Fibroblast of gingiva (primary cell): ENCODE data around the gene GNB1L.

ENCODE experiments used
- DNase-seq: peaks from one replicate; pipeline ENCODE4 v3.0.0-alpha.2; 2011; ENCODE audit warnings: low read depth

GNB1L gene, protein sequence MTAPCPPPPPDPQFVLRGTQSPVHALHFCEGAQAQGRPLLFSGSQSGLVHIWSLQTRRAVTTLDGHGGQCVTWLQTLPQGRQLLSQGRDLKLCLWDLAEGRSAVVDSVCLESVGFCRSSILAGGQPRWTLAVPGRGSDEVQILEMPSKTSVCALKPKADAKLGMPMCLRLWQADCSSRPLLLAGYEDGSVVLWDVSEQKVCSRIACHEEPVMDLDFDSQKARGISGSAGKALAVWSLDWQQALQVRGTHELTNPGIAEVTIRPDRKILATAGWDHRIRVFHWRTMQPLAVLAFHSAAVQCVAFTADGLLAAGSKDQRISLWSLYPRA

DNA sequence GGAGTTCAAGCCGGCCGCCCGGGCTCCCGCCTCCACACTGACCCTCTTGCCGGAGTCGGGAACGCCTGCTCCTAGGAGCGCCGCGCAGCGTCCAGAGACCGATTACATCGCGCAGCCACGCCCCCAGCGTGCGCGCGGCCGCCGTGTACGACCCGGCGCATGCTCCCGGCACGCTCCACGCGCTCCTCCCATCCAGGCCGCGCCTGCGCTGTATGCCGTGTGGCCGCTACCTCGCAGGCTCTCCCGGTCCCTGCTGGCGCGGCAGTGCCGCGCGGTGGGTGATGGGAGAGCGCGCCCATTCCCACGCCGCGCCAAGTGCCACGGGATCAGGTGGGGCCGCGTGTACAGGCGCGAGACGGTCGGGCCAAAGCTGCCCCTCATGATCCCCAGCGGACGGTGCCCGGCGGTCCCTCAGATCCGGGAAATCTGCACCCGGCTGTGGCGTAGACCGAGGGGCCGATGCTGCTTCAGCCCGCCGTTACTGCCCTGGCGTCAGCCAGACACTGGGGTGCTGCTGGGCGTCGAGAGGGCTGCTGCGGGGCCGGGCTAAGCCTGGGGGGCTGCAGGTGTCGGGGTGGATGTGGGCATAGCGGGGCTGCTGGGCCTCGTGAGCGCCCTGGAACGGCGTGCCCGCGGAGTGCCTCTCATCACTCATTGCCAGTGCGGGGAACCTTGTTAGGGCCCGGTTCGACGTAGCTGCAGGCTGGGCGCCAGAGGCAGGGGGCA, at the start of gene GNB1L, which contains the start of gene RTL10:
GNB1L (minus strand) TSS at position 97 of the 726 bp plus-strand sequence. CDS start 33,519 bp downstream, outside the sequence.
RTL10 (minus strand) TSS at position 97 of the 726 bp plus-strand sequence. CDS start 2,613 bp downstream, outside the sequence.
- peak; percentile 97 for DNase-seq

- DNase-seq = no peak
Measured at GRCh38 chr22:19904174-19904856, 49.6 kb upstream of the GNB1L start.

DNA sequence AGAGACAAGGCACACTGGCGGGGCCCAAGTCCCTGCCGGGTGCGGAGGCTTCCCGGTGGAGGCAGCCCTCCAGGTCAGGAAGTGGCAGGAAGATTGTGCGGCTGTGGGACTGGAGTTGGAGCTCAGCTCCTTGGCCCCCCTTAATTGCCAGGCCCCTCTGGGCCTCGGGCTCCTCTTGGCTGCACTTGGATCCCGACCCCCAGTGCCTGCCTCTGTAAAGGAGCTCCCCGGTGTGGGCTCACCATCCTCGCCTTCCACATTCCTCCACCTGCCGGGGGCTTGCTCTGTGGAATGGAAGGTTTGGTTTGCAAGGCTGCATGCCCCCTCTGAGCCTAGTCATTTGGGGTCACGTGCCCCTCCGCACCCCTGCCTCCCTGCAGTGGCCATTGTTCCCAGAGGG, 48.8 kb upstream of the GNB1L start:
- DNase-seq = no peak

GRCh38 chr22:19903031-19903430, 48.4 kb upstream of the GNB1L start:
- no peak for DNase-seq

DNA sequence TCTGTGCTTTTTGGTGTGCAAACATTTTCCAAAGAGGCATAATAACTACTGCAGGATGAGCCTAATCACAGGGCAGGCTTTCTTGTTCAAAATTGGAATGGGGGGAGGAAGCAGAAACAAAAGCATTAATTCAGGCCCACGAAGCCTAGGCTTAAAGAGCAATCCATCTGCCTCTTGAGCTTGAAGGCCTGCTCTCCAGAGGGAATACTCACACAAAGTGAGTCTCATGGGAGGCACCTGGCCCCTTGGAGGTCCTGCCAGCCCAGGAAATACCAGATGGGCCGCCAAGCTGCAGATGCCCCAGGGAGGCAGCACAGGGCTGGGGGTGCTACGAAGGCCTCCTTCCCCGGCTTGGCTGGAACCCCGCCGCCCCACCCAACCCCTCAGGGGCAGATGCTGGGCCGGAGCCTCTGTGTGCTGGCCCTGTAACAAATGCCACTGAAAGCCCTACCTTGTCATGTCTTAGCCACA, 47.6 kb upstream of the GNB1L start:
- no peak for DNase-seq

DNA sequence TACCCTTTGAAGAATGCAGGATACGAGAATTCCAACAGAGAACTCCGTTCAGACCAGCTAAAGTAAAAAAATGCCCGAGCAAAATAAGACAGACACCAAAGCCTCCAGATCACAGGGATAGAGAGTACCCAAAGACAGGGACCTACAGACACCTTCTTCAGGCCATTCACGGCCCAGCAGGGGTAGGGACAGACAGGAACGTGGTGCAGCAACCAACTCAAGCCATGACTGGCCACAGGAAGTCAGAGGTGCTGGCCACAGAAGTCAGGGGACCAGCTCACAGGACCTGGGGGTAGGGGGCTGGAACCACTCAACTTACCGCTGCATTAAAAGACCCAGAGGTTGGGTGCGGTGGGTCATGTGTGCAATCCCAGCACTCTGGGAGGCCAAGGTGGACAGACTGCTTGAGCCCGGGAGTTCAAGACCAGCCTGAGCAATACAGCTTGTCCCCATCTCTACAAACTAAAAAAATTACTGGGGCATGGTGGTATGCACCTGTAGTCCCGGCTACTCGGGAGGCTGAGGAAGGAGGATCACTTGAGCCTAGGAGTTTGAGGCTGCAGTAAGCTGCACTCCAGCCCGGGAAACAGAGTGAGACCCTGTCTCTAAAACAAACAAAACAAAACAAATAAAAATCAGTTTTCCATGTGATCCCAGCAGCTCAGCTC, 47.0 kb upstream of the GNB1L start:
- no peak for DNase-seq

DNA sequence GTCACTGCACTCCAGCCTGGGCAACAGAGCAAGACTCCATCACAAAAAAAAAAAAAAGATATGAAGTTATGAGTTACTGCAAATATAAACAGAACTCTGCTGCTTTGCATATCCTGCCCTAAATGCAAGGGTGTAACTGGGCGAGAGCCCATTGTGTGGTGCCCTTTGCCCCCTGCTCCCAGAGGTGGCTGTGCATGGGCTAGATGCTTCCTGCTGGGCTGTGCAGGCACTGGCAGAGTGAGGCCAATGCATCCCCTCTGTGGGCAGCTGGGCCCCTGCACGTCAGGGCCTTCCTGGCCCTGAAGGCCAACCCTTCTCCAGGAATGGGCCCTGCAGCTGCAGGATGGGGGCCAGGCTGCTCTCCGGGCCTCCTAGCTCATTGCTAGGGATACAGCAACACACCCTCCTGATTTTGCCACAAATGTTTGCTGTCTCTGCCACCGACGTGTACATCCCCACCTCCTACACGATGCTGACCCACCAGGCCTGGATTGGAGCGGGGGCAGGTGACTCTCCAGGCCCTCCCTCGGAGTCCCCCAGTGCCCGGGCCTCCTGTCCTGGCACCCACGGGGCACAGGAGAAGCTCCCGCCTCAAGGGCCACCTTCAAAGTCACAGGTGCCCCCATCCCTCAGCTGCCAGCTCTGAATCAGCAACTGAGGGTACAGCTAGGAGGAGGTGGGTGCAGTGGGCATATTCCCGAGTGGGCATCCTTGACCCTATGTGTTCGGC, 46.2 kb upstream of the GNB1L start:
- DNase-seq = no peak

GRCh38 chr22:19898831-19899567, 44.3 kb upstream of the GNB1L start:
- DNase-seq = no peak

- no peak for DNase-seq
Measured at GRCh38 chr22:19898145-19898544, 43.5 kb upstream of the GNB1L start.

GRCh38 chr22:19897726-19898125, 43.1 kb upstream of the GNB1L start:
- no peak for DNase-seq

- no peak for DNase-seq
Measured at GRCh38 chr22:19896665-19897355, 42.1 kb upstream of the GNB1L start.

DNA sequence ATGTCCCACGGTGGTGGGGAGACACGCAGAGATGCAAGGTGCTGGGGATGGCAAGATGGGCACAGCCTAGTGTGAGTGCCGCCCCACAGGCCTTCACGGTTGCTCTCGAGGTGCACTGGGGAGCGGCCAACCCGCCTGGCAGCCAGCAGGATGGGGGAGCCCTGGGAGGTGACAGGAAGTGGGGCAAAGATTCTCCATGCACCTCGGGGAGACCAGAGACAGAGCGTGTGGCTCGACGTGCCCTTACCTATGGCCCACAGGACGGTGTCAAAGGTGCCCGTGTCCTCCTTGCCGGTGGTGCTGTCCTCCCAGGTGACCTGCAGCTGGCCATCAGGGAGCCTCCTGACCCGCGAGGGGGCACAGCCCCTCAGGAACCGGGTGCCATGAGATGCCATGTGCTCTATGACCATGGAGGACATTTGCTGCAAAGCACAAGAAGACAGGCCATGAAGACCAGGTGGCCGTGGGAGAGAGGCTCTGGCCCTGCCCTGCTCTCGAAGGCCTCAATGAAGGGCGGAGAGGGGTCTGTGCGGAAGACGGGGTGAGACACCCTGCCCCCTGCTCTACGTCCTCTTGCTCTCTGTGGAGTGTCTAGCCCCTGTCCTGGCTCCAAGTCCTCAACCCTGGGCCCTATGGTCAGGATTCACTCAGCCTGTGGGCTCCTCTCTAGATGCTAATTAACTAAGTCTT, 40.6 kb upstream of the GNB1L start:
- no peak for DNase-seq

DNA sequence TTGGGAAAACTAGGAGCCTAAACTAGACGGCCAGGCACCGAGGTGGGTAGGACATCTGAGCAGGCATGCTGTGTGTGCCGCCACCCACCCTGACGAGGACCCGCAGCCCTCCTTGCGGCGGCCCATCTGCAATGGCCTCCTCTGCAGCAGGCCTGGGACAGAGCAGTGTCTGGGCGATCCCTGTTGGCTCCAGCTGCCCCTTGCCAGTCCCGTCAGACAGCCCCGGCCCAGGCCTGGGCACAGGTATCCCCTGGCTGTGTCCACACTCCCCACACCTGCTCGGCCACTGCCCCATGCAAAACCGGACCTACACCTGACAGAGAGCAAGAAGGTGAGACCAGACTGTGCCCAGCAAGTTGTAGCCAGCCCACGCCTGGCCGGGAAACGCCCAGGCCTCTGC, 38.7 kb upstream of the GNB1L start:
- DNase-seq = no peak

DNA sequence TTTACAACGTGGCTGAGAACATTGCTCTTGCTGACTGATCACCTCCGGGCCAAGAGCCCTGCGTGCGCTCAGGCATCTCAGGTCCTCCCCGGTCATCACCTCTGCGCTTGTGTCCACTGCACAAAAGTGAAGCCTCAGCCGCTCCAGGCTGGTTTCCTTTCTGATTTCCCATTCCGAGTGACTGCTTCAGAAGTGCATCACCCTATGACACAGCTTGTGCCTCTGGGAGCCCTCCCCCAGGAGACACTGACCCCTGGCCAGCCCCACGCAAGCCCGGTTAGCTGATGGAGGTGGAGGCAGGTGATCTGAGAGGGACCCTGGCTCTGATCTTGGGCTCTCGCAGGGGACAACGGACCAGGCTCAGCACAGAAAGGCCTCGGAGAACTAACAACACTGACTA, 38.3 kb upstream of the GNB1L start:
- DNase-seq = no peak

DNA sequence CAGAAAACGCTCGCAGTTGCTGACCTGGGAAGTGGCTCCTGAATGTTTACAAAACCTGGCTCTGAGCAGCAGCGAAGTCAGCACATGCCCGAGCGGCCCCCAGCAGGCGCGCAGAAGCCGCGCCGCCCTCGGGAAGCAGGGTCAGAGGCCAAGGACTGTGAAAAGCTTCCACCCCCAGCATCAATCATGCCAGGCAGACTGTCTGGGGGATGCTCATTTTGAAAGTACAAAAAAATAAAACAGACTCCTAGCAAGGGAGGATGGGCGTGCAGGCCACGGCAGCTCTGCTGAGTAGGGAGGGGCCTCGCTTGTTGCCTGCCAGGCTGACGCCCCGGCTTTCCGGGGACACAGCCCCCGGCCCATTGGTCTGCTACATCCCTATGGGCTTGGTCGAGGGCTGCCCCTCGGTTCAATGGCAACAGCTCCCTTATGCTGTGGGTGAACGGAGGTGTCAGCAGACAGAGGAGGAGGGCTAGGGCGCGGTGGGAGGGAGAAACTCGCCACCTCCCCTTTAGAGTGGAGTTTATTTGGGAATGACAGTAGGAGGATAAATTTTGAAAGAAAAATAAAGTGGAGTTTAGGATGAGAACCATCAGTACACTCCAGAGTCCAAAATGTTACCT, 37.7 kb upstream of the GNB1L start:
- DNase-seq = no peak

DNA sequence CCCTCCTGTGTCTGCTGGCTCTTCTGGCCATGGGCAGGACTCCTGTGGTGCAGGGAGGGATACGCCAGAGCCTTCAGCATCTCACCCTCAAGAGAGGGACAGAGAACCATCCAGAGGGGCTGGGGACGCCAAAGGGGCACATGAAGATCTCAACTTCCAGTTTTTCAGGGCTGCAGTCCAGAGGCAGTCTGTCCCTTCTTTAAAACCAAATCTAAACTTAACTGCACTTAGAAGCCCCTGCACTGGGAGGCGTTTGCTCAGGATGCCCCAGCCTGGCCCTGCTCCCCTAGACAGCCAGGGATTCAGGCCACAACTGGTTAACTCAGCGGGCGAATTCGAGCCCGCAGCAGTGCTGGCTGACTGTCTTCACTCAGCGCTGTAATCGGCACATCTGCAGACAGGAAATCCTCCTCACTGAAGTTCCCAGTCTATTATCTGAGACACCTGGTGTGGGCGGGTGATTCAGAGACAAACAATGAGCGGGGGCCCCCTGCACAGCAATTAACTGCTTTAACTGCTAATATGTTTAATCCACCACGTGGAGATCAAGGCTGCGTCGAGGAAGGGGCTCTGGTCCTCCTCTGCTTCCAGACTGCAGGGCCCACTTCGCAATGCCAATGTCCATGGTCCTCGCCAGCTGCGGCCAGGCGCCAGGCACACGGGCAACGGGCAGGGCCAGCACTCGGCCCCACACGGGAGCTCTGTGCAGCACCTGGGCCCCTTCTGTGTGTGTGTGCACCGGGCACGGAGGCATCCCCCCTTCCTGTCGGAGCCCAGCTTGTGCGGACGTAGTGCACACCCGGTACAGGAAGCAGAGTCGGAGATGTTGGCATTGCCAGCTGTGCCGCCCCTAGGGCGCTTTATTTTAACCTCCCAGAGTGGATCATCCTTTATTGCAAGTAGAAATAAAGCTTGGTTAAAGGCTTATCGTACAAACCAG, 36.9 kb upstream of the GNB1L start:
- no peak for DNase-seq

DNA sequence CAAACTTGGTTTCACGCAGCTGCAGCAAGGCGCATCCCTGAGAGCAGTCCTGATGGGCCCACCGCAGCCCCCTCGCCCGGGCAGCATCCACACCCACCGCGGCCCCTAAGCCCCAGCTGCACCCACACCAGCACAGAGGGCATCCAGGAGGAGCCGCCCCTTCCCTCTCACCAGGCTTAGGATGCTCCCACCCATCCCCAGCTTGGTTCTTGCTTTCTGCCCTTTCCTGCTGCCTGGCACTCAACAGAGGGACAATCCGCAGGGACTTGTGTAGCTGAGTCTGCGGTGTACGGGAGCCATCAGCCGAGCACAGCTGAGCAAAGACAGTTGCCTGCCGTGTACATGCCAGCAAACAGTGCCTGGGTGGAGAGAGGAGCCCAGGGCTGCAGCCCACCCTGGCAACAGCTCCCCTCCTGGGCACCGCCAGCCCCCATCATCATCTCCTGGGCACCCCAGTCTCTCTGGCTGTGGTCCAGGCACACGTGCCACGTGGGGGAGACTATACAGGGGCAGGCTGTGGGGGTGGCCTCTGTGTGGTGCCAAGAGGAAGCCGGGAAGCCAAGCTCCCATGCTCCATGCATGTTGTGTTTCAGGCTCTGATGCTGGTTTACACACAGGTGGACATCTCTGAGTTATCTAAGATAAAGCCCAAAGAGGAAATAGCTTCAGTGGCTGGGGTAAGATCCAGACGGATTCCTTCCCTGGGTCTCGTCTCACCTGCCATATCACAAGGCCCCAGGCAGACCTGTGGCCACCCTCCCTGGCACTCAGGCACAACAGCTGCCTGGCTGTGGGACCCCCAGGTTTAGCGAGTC, 36.0 kb upstream of the GNB1L start:
- no peak for DNase-seq
